ENCODE results near the gene IGFBP3. TPM values are rescaled to one million over a fixed set of nuclear protein-coding genes. Genes with fewer than 3 reads are reported as not detected.

The IGFBP3 gene
- total and polyA plus RNA-seq, 2 experiments from 2014 or later = 11.2 to 11.3 TPM

GRCh38 chr7:45898222-45898621 lies 22.9 kb downstream of the IGFBP3 start:
- H3K36me3 ChIP-seq (ENCODE audit: insufficient read depth) = no peaks in the 10 kb centered on the region
- ATAC-seq = no peak
- no peaks in the 10 kb centered on the region for H4K20me1 ChIP-seq (replicated peaks; ENCODE audit: insufficient read depth)
- no peaks in the 10 kb centered on the region for H3K4me1 ChIP-seq (ENCODE audit: insufficient read depth)
- H3K9me2 ChIP-seq (ENCODE audit: insufficient read depth) = 0 out of 2 replicates have a peak, but pooled peaks cover 3% of the 10 kb centered on the region
- Mint-ChIP-seq H3K27me3 (ENCODE audit: insufficient read depth, low read depth, poor library complexity) (peaks cover 3% of the 10 kb centered on the region), H3K4me1 (no peaks in the 10 kb centered on the region), H3K4me3 (no peak overlapping the region), H3K27ac (no peak overlapping the region), H3K9me3 (peaks cover 3% of the 10 kb centered on the region; the same call in 2 of the 3 replicates), H3K36me3 (ENCODE audit: low read depth) (no peaks in the 10 kb centered on the region)
- H3K4me2 ChIP-seq = no peak overlapping the region
- H3K4me3 ChIP-seq = no peak overlapping the region
- no peaks in the 10 kb centered on the region for H3K27me3 ChIP-seq (ENCODE audit: insufficient read depth)
- DNase-seq (ENCODE audit: low spot score) = no peak
- H3K79me2 ChIP-seq (replicated peaks; ENCODE audit: insufficient read depth) = no peaks in the 10 kb centered on the region
- H3F3A ChIP-seq (replicated peaks; ENCODE audit: low read depth) = no peaks in the 10 kb centered on the region
- H2AFZ ChIP-seq = no peak overlapping the region
- no peak overlapping the region for H3K27ac ChIP-seq (ENCODE audit: low read depth)
- TF ChIP-seq JUNB (IDR thresholded peaks at IDR 0.05; ENCODE audit: unreplicated experiment) (no peak), CTCF (conservative IDR thresholded peaks at IDR 0.05; ENCODE audit: low read depth in 2 of 2) (no peak), EZH2 (IDR thresholded peaks at IDR 0.05; ENCODE audit: low read depth, unreplicated experiment) (no peak), CREB1 (CRISPR knock-in tag; IDR thresholded peaks at IDR 0.05; ENCODE audit: low read depth) (no peak), STAT1 (IDR thresholded peaks at IDR 0.05; ENCODE audit: unreplicated experiment) (no peak), NANOG (IDR thresholded peaks at IDR 0.05; ENCODE audit: borderline replicate concordance) (no peak), POLR2AphosphoS5 (IDR thresholded peaks at IDR 0.05; ENCODE audit: low read depth) (no peak)

- DNase-seq (ENCODE audit: low spot score) = no peak
- H3K27me3 Mint-ChIP-seq (ENCODE audit: insufficient read depth, low read depth, poor library complexity) = peaks cover 3% of the 10 kb centered on the region
- Histone ChIP-seq H3K27ac (ENCODE audit: low read depth) (no peak overlapping the region), H3K9me2 (ENCODE audit: insufficient read depth) (0 out of 2 replicates have a peak, but pooled peaks cover 3% of the 10 kb centered on the region), H4K20me1 (replicated peaks; ENCODE audit: insufficient read depth) (no peaks in the 10 kb centered on the region; the same call in 1 of the 2 replicates), H3K27me3 (ENCODE audit: insufficient read depth) (no peaks in the 10 kb centered on the region), H3F3A (replicated peaks; ENCODE audit: low read depth) (no peaks in the 10 kb centered on the region), H3K4me3 (no peak overlapping the region), H3K4me2 (no peak overlapping the region), H3K79me2 (replicated peaks; ENCODE audit: insufficient read depth) (no peaks in the 10 kb centered on the region), H3K36me3 (ENCODE audit: insufficient read depth) (no peaks in the 10 kb centered on the region), H2AFZ (no peak overlapping the region), H3K4me1 (ENCODE audit: insufficient read depth) (no peaks in the 10 kb centered on the region)
- ATAC-seq = no peak
- H3K9me3 Mint-ChIP-seq = no peaks in the 10 kb centered on the region
- no peaks in the 10 kb centered on the region for H3K4me1 Mint-ChIP-seq
- no peak overlapping the region for H3K4me3 Mint-ChIP-seq
- H3K27ac Mint-ChIP-seq = no peak overlapping the region
- no peaks in the 10 kb centered on the region for H3K36me3 Mint-ChIP-seq (ENCODE audit: low read depth)
- TF ChIP-seq NANOG (IDR thresholded peaks at IDR 0.05; ENCODE audit: borderline replicate concordance) (no peak), ZNF114 (CRISPR knock-in tag; IDR thresholded peaks at IDR 0.05) (no peak), ETS1 (IDR thresholded peaks at IDR 0.05) (no peak), ZNF462 (CRISPR knock-in tag; IDR thresholded peaks at IDR 0.05) (no peak), STAT1 (IDR thresholded peaks at IDR 0.05; ENCODE audit: unreplicated experiment) (no peak), EZH2 (IDR thresholded peaks at IDR 0.05; ENCODE audit: low read depth, unreplicated experiment) (no peak), CREB1 (CRISPR knock-in tag; IDR thresholded peaks at IDR 0.05; ENCODE audit: low read depth) (no peak), JUNB (IDR thresholded peaks at IDR 0.05; ENCODE audit: unreplicated experiment) (no peak)
Measured at GRCh38 chr7:45897042-45897690, 23.9 kb downstream of the IGFBP3 start.

Data from GM23338 (cell line).